GM12864 (cell line): ENCODE data around the gene AK5.

Experiments
- DNase-seq: peaks from one replicate; pipeline ENCODE4 v3.0.0-alpha.2; 2011; ENCODE audit warnings: low read depth
- H3K4me3 ChIP-seq: 2 replicates; pipeline ENCODE4 v1.5.1; 2011; ENCODE audit warnings: mild to moderate bottlenecking, low read depth, low read length, control low read depth
- CTCF ChIP-seq: IDR thresholded peaks from 2 replicates; pipeline ENCODE4 v1.5.1; 2011; ENCODE audit warnings: low read depth, mild to moderate bottlenecking, moderate library complexity, low read length, control low read depth, inconsistent platforms; ENCODE audit errors: missing control alignments

The AK5 gene

GRCh38 chr1:77433934-77434333 is 152.1 kb downstream of the AK5 start:
- no peak for DNase-seq
- no peak overlapping the region for H3K4me3 ChIP-seq
- TF ChIP-seq CTCF: no peak

GRCh38 chr1:77434967-77435366 is 153.1 kb downstream of the AK5 start:
- no peak for TF ChIP-seq CTCF
- H3K4me3 ChIP-seq: no peak overlapping the region
- DNase-seq: no peak

- H3K4me3 ChIP-seq: no peak overlapping the region
- DNase-seq: no peak
- TF ChIP-seq CTCF: no peak
These were observed 156.6 kb downstream of the AK5 start for GRCh38 chr1:77438236-77438913.

- no peak overlapping the region for H3K4me3 ChIP-seq
- no peak for TF ChIP-seq CTCF
- DNase-seq: no peak
These were observed 165.2 kb downstream of the AK5 start for GRCh38 chr1:77446841-77447555.

- no peak for TF ChIP-seq CTCF
- H3K4me3 ChIP-seq: no peak overlapping the region
- no peak for DNase-seq
These were observed 165.8 kb downstream of the AK5 start for GRCh38 chr1:77447669-77448068.

GRCh38 chr1:77459881-77460280 is 178.1 kb downstream of the AK5 start:
- no peak for DNase-seq
- no peak overlapping the region for H3K4me3 ChIP-seq
- no peak for TF ChIP-seq CTCF

- DNase-seq: no peak
- H3K4me3 ChIP-seq: no peak overlapping the region
- TF ChIP-seq CTCF: no peak
These were observed 179.9 kb downstream of the AK5 start for GRCh38 chr1:77461691-77462090.
